ENCODE results near the gene LRRC1. TPM values are rescaled to one million over a fixed set of nuclear protein-coding genes. Genes with fewer than 3 reads are reported as not detected.

Gene LRRC1
- total and polyA plus RNA-seq, 2 of the 8 experiments (the other 6 are each of a cell fraction or from before 2014, with no cell fraction given), result 6.7 to 15.9 TPM

DNA sequence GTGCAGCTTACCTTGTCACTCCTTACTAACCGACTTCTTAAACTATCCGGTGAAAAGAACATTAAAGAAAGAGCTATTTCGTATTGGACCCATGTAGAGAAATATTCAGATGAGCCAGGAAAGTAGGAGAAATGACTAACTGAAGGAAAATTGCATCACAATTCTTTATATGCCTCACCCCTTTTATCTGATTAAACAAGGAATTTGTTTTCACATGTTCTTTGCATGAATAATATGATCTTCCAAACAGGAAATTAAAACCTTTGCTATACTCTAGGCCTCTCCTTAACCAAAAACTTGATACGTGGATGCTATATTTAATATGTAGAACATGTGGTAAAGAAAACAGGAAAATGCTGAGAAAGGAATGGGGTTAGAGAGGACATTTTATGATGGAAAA is 41.9 kb upstream of the LRRC1 start (continued):
- TF ChIP-seq EZH2 (IDR thresholded peaks at IDR 0.05; ENCODE audit: low read depth, low read length, severe bottlenecking), result no peak
- TF ChIP-seq SIN3A (conservative IDR thresholded peaks at IDR 0.05 in 1 of 2, IDR thresholded peaks at IDR 0.05 in 1 of 2; ENCODE audit: low read depth in 1 of 2, low read length in 2 of 2), result no peak
